ENCODE measurements around the gene C16orf90.

C16orf90 gene

GRCh38 chr16:3461151-3461550 lies 34.1 kb downstream of the C16orf90 start:
- no peak for DNase-seq

- DNase-seq: no peak
These were observed 34.7 kb downstream of the C16orf90 start for GRCh38 chr16:3460585-3460984.

- DNase-seq: no peak
These were observed 35.2 kb downstream of the C16orf90 start for GRCh38 chr16:3460121-3460520.

GRCh38 chr16:3459401-3460090 lies 35.7 kb downstream of the C16orf90 start:
- no peak for DNase-seq

- DNase-seq: no peak
These were observed 36.4 kb downstream of the C16orf90 start for GRCh38 chr16:3458852-3459361.

GRCh38 chr16:3458278-3458851 lies 36.9 kb downstream of the C16orf90 start:
- DNase-seq: no peak

- peak; percentile 94 to 97 for DNase-seq
These were observed 37.6 kb downstream of the C16orf90 start for GRCh38 chr16:3457434-3458252.

- DNase-seq: no peak
These were observed 40.6 kb downstream of the C16orf90 start for GRCh38 chr16:3454631-3455147.

GRCh38 chr16:3454093-3454492 lies 41.2 kb downstream of the C16orf90 start:
- no peak for DNase-seq

GRCh38 chr16:3444032-3444388 lies 51.3 kb downstream of the C16orf90 start:
- DNase-seq: no peak

All from NCI-H187 (cell line).